Measurements from ENCODE around the gene TMEM131L.
"Not testable (repeated sequence)": the region's sequence is repeated elsewhere in the genome, so short reads cannot be mapped to it uniquely, and the experiment has no call there.

Gene TMEM131L

GRCh38 chr4:153573221-153573620 lies 107.1 kb downstream of the TMEM131L start:
- DNase-seq (ENCODE audit: low spot score): no peak

GRCh38 chr4:153573881-153574802 lies 108.0 kb downstream of the TMEM131L start:
- DNase-seq (ENCODE audit: low spot score): peak; percentile 69

DNA sequence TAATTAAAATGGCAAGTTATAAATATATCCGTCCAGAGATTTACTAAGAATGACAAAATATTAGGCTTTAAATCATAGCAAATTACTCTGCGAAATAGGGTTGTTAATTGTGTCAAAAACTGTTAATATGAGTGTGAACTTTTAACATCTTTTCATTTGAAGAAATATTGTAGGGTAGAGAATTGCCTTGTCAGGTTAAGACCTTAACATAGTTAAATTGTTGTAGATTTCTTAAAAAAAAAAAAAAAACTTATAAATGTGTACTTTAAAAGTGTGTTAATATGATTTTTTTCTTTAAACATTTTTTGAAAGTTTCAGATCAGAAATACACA lies 110.2 kb downstream of the TMEM131L start:
- DNase-seq (ENCODE audit: low spot score): no peak

DNA sequence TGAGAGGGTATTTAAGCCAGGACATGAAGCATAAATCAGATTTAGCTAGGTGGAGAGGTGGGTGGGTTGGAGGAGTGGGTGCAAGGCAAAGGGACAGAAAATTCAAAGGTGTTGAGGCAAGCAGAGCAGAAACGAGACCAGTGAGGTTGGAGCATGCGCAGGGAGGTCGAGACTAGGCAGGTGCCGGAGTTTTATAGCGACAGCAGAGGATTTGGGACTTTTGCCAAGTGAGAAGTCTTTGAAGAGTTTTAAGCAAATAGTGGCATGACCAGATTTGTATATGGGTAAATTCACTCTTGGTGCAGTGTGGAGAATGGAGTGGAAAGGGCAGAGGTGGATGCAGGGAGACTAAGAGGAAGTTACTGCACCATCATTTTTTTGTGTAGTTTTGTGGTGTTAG lies 110.9 kb downstream of the TMEM131L start:
- no peak for DNase-seq (ENCODE audit: low spot score)

DNA sequence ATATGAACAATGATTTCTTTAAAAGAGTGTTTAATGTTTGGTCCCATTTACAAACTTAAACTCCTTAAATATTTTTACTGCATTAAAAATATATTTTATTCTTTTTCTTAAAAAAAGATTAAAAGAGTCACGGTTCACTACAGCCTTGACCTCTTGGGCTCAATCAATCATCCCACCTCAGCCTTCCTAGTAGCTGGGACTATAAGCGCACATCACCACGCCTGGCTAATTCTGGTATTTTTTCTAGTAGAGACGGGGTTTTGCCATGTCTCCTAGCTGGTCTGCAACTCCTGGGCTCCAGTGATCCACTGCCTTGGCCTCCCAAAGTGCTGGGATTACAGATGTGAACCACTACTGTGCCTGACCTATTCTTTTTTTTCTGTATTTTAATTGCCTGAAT lies 113.2 kb downstream of the TMEM131L start:
- no peak for DNase-seq (ENCODE audit: low spot score)

GRCh38 chr4:153579872-153580271 lies 113.7 kb downstream of the TMEM131L start:
- no peak for DNase-seq (ENCODE audit: low spot score)

DNA sequence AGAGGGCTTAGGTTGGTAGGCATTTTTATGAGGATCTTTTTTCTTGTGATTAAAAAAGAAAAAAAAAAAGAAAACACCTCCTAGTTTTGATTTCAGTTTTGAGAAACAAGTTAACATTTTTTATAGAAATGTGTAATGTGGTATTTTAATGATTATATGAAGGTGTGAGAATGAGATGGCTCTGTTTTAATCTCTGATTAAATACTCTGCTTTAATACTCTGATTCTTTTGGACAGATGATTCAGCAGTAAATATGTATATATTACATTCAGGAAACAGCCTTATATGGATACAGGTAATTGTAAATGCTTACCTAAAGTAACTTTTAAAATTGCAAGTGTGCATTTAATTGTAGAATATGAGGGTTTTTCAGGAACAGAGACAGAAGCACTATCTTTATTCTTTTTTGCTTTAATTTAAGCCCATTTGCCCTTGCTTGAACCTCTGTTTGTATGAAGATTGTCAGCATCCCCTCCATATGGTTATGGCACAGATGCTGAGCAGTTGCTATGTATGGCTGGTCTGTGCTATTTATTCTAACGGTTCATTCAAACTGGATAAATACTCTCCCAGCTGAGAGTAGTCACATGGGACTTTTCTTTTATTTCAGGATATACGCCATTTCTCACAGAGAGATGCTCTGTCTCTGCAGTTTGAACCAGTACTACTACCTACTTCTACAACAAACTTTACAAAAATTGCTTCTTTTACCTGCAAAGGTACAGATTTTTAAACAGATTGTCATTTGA lies 117.0 kb downstream of the TMEM131L start:
- DNase-seq (ENCODE audit: low spot score): no peak

GRCh38 chr4:153585026-153585425 lies 118.9 kb downstream of the TMEM131L start:
- DNase-seq (ENCODE audit: low spot score): peak; percentile 75

DNA sequence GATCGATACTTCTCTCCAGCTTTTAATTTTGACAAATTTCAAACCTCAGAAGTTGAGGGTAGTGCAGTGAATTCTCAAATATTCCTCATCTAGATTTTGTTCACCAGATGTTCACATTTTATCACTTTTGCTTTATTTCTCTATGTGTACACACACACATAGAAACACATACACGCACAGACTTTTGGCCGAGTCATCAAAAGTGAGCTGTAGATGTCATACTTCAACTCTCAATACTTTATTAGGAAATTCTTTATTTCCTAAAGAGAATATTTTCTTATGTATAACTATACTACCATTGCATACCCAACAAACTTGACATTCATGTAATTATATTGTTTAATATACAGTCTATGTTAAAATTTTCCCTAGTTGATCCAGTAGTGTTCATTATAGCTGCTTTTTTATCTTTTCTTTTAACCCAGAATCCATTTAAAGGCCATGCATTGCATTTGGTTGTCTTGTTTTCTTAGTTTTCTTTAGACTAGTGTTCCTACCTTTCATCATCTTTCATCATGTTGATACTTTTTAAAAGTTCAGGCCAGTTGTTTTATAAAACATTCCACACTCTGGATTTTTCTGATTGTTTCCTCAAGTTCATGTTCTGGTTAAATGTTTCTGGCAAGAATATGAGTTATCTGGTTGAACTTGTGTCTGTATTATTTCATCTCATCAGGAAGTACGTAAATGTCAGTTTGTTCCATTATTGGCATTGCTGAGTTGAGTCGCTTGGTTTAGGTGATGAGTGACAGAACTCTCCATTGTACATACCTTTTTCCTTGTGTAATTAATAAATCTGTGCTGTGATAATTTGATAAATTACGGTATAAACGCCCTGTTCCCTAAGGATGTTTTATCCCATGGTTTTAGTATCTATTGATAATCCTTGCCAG lies 123.8 kb downstream of the TMEM131L start:
- DNase-seq (ENCODE audit: low spot score): no peak

DNA sequence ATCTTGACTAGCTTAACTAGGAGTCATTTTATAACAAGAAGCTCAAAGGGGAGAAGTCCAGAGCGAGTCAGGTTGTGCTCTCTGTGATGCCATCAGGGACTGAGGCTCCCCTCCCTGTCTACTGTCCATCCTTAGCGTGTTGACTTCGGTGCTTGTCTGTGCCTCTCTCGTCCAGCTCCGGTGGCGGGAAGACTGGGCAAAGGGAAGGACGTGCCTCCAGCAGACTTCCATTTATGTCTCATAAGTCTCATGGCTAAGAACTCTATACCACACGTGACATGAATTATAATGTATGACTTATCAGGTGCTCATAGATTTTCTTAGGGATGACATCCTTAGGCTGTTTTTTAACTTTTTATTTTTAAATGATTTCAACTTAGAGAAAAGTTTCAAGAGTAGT lies 125.3 kb downstream of the TMEM131L start:
- no peak for DNase-seq (ENCODE audit: low spot score)

- no peak for DNase-seq (ENCODE audit: low spot score)
These were observed 125.9 kb downstream of the TMEM131L start for GRCh38 chr4:153592064-153592463.

GRCh38 chr4:153593161-153593560 lies 127.0 kb downstream of the TMEM131L start:
- DNase-seq (ENCODE audit: low spot score): no peak

GRCh38 chr4:153594210-153594609 lies 128.1 kb downstream of the TMEM131L start:
- peak; percentile 42 for DNase-seq (ENCODE audit: low spot score)

- no peak for DNase-seq (ENCODE audit: low spot score)
These were observed 129.9 kb downstream of the TMEM131L start for GRCh38 chr4:153595894-153596601.

DNA sequence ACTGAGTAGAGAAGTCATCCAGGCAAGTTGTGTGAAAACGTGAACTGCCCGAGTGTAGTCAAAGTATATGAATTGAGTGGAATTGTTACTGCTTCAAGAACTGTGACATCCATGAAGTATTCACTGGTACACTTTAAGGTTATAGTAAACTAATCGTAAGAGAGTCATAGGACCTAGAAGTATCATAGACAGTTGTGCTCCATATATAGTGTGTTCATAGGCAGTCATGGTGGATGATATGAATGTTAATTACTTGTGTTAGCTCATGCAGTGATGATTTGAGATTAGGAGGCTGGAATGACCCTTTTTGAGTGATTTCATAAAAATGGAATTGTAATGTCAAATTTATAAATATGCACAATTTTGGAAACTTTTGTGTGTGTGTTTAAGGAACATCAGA lies 136.6 kb downstream of the TMEM131L start:
- no peak for DNase-seq (ENCODE audit: low spot score)

DNA sequence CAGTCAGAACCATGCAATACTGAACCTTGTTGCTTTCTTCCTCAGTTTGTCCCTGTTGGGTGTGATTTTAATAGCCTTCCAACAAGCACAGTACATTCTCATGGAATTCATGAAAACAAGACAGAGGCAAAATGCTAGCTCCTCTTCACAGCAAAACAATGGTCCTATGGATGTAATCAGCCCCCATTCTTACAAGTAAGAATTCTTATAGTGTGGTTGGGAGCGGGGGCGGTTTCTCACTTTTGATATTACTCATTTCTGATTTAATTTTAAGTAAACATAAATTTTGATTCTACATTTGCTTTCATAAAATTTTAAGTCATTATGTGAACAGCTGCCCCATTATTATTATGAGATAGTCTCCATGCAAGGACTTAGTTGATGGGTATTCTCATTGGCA lies 137.1 kb downstream of the TMEM131L start:
- DNase-seq (ENCODE audit: low spot score): no peak

DNA sequence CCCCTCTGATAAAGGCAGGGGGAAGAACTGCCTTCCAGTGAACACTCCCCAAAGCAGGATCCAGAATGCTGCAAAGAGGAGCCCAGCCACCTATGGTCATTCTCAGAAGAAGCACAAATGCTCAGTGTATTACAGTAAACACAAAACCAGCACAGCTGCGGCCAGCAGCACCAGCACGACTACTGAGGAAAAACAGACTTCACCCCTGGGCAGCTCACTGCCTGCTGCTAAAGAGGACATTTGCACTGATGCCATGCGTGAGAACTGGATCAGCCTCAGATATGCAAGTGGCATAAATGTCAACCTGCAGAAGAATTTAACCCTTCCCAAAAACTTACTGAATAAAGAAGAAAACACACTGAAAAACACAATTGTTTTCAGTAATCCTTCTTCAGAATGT lies 137.7 kb downstream of the TMEM131L start:
- DNase-seq (ENCODE audit: low spot score): no peak

- not testable (repeated sequence) for DNase-seq (ENCODE audit: low spot score)
These were observed 142.9 kb downstream of the TMEM131L start for GRCh38 chr4:153609070-153609469.

DNA sequence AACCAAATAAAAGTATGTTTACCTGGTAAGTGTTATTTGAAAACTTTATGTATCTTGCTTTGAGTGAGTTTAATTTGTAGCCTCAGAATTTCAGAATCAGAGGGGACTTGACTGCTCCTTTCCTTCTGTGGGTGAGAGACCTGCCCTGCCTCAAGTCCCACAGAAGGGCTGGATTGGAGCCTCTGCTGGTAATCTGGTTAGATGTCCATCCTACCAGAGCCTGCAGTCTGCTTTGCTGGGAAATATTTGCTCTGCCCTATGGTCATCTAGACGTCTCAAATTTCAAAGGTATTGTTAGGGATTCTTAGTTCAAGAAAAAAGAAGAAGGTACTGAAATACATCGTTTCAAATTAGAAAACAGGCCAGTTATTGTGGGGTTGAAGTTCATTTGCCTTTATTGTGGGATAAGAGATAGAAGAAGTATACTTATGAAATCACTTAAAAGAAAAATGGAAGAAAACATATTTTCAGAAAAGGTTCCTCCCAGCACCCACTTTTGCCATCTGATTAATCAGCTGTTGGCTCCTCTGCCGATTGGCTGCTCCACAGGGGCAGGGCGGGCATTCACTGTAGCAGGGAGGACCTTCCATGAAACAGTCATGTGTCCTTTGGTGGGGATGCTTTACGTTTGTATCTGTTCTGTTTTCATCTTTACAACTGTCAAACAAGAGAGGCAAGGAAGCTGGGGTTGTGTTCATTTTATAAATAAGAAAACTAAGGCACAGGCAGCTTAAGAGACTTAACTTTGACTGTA lies 144.6 kb downstream of the TMEM131L start:
- DNase-seq (ENCODE audit: low spot score): no peak

GRCh38 chr4:153611679-153612078 lies 145.5 kb downstream of the TMEM131L start:
- no peak for DNase-seq (ENCODE audit: low spot score)

- no peak for DNase-seq (ENCODE audit: low spot score)
These were observed 146.7 kb downstream of the TMEM131L start for GRCh38 chr4:153612878-153613277.

All from AG20443 (cell line).